ENCODE measurements around the gene MED13.
"Not testable (repeated sequence)": the region's sequence is repeated elsewhere in the genome, so short reads cannot be mapped to it uniquely, and the experiment has no call there.

The MED13 gene

GRCh38 chr17:61904094-61904710 is 160.9 kb downstream of the MED13 start:
- no peak for DNase-seq

GRCh38 chr17:61903251-61903650 is 161.8 kb downstream of the MED13 start:
- no peak for DNase-seq

GRCh38 chr17:61897548-61898180 is 167.4 kb downstream of the MED13 start:
- DNase-seq: no peak

GRCh38 chr17:61895391-61895790 is 169.7 kb downstream of the MED13 start:
- DNase-seq: no peak

GRCh38 chr17:61894310-61894709 is 170.8 kb downstream of the MED13 start:
- not testable (repeated sequence) for DNase-seq
